Calu3 (cell line): Measurements from ENCODE around the gene ABHD12. TPM values are rescaled to one million over a fixed set of nuclear protein-coding genes. Genes with fewer than 3 reads are reported as not detected.

Experiments used
- BruUV-seq: library from RNA; stranded (reverse); fragments of 400-500 nt; replicated peaks from 2 replicates; lab custom pipeline; 2021; lab: Mats Ljungman, UMichigan
- CTCF ChIA-PET: fragments of 300-600 bp; sonication (Branson Sonifier 250); formaldehyde crosslinking; loops from one replicate; lab custom pipeline; 2022; ENCODE audit warnings: antibody characterized with exemption; lab: Charles Lee
- DNase-seq: peaks from one replicate; pipeline ENCODE4 v3.0.0; 2022
- H3K27ac Mint-ChIP-seq: one replicate; pipeline ENCODE4 v1.8.0; 2022; ENCODE audit warnings: mixed read lengths; ENCODE audit not compliant: unreplicated experiment
- H3K27me3 Mint-ChIP-seq: one replicate; pipeline ENCODE4 v1.8.0; 2022; ENCODE audit warnings: mixed read lengths; ENCODE audit not compliant: unreplicated experiment
- H3K36me3 Mint-ChIP-seq: one replicate; pipeline ENCODE4 v1.8.0; 2022; ENCODE audit warnings: mild to moderate bottlenecking, moderate library complexity, mixed read lengths; ENCODE audit not compliant: insufficient read depth, unreplicated experiment
- H3K4me1 Mint-ChIP-seq: one replicate; pipeline ENCODE4 v1.8.0; 2022; ENCODE audit warnings: mild to moderate bottlenecking, low read depth, mixed read lengths; ENCODE audit not compliant: unreplicated experiment
- H3K4me3 Mint-ChIP-seq: one replicate; pipeline ENCODE4 v1.8.0; 2022; ENCODE audit warnings: mild to moderate bottlenecking, low read depth, moderate library complexity, mixed read lengths; ENCODE audit not compliant: unreplicated experiment
- H3K9me3 Mint-ChIP-seq: one replicate; pipeline ENCODE4 v1.8.0; 2022; ENCODE audit warnings: low read depth, mixed read lengths; ENCODE audit not compliant: unreplicated experiment
- CTCF ChIP-seq: fragments of 200-600 bp; IDR thresholded peaks from one replicate; pipeline ENCODE4 v1.8.0; 2022; ENCODE audit warnings: antibody characterized with exemption; ENCODE audit not compliant: unreplicated experiment
- intact Hi-C: fragments of 100-400 bp; cut with micrococcal nuclease; formaldehyde crosslinking; loops from one replicate; pipeline ENCODE4 v1.10.0; 2022; ENCODE audit not compliant: unreplicated experiment
- total RNA-seq: library from RNA; stranded (reverse); gene quantifications from 2 replicates; pipeline ENCODE4 v1.2.3, GENCODE V29; 2022

Gene ABHD12
- total RNA-seq, 1 experiment from 2014 or later = 21.3 TPM

DNA sequence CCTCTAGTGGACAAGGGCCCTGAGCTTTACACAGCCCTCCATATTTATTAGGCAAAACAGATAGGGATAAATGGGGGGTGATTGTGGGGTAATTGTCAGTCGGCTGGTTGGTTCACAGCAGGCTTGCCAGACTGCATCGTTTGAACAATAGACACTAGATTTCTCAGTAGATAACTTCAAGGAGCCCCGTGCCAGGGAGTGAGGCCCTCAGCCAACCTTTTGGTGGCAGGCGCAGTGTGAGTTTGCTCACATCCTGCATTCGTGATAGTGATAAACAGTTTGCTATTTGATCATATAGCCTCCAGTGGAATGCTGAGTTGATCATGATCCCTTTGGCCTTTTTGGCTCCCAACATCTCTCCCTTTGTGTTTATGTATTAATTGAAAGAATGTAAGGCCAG lies 3.6 kb upstream of the ABHD12 start:
- DNase-seq = no peak
- CTCF ChIA-PET = no interaction called here
- Mint-ChIP-seq H3K27me3 (no peaks in the 10 kb centered on the region), H3K4me1 (peaks cover 7% of the 10 kb centered on the region), H3K36me3 (peaks cover 10% of the 10 kb centered on the region), H3K9me3 (no peaks in the 10 kb centered on the region), H3K27ac (no peak overlapping the region), H3K4me3 (no peak overlapping the region)
- no peak for TF ChIP-seq CTCF
- no TSS peak for BruUV-seq
- intact Hi-C loops = no loop called here

DNA sequence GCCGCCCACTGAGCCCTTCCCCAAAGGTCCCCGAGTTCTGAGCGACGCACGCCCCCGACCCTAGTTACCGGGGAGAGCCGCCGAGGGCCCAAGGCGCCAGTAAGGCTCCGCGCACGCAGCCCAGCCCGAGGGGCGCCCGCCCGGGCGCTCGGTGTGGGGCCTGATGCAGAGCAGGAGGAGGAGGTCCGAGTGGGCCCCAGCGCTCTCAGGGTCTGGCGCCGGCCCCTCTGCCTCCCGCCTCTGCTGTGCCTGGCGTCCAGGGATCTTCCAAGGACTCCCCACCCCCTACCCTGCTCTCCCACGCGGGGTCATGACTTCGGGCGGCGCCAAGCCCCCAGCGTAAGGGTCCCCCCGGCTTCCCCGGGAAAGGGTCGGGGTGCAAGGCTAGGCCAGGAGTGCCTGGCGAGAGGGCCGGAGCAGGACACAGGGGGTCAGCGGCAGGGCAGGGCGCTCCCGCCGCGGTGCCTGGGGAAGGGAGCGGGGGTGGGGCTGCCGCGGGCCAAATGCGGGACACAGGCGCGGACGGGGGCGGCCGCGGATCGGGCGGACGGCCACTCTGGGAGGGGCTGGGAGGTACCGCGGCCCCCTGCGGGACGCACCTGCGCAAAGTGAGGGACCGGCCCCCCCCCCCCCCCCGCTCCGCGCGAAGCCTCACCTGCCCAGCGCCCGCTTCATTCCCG lies 637 bp downstream of the ABHD12 start:
- peak; percentile 10 for DNase-seq
- Mint-ChIP-seq H3K4me3 (peak overlapping the region; percentile 77), H3K27me3 (no peaks in the 10 kb centered on the region), H3K9me3 (no peaks in the 10 kb centered on the region), H3K27ac (no peak overlapping the region), H3K4me1 (peaks cover 7% of the 10 kb centered on the region), H3K36me3 (peaks cover 10% of the 10 kb centered on the region)
- no TSS peak for BruUV-seq
- CTCF ChIA-PET = no interaction called here
- intact Hi-C loops = no loop called here
- TF ChIP-seq CTCF = no peak

GRCh38 chr20:25389401-25389857 lies 1.2 kb downstream of the ABHD12 start:
- no peak for TF ChIP-seq CTCF
- CTCF ChIA-PET = no interaction called here
- peaks cover 7% of the 10 kb centered on the region for H3K4me1 Mint-ChIP-seq
- TSS peak; percentile 50 for BruUV-seq
- no peak for DNase-seq
- no peak overlapping the region for H3K27ac Mint-ChIP-seq
- H3K9me3 Mint-ChIP-seq = no peaks in the 10 kb centered on the region
- intact Hi-C loops = no loop called here
- H3K36me3 Mint-ChIP-seq = peaks cover 10% of the 10 kb centered on the region
- H3K4me3 Mint-ChIP-seq = peak overlapping the region; percentile 77
- H3K27me3 Mint-ChIP-seq = no peaks in the 10 kb centered on the region

GRCh38 chr20:25382704-25383370 lies 7.8 kb downstream of the ABHD12 start:
- no peaks in the 10 kb centered on the region for H3K4me1 Mint-ChIP-seq
- intact Hi-C loops = no loop called here
- CTCF ChIA-PET = no interaction called here

More at GRCh38 chr20:25382704-25383370, 7.8 kb downstream of the ABHD12 start:
- no peak for TF ChIP-seq CTCF
- no peak for DNase-seq
- Mint-ChIP-seq H3K4me3 (no peak overlapping the region), H3K27me3 (no peaks in the 10 kb centered on the region), H3K27ac (no peak overlapping the region), H3K9me3 (no peaks in the 10 kb centered on the region), H3K36me3 (no peaks in the 10 kb centered on the region)
- no TSS peak for BruUV-seq
